HEK293 (cell line): Measurements from ENCODE around the gene DDC.

Experiments used
- CTCF ChIA-PET: fragments of 350-600 bp; formaldehyde crosslinking; extraction: SDS; loops from one replicate; lab custom pipeline; 2021; ENCODE audit warnings: antibody characterized with exemption; lab: Yijun Ruan, JAX
- POLR2A ChIA-PET: fragments of 300-600 bp; formaldehyde crosslinking; extraction: SDS; loops from one replicate; lab custom pipeline; 2020; ENCODE audit warnings: antibody characterized with exemption, inconsistent platforms; lab: Yijun Ruan, JAX
- H3K27ac ChIP-seq: fragments of 200-500 bp; sonication (Bioruptor generic); 2 replicates; pipeline ENCODE4 v1.5.1; 2014; ENCODE audit warnings: low read depth, low read length, control low read depth, inconsistent platforms; ENCODE audit errors: extremely low read depth
- H3K36me3 ChIP-seq, 2 experiments: fragments of 200-500 bp in 1 of 2; sonication (Bioruptor generic) in 1 of 2; 1 replicate in 1 of 2; 2 replicates in 1 of 2; pipeline ENCODE4 v1.5.1; 2014 to 2017; ENCODE audit warnings: inconsistent platforms in 2 of 2, low read length in 2 of 2; ENCODE audit not compliant: control insufficient read depth in 2 of 2, insufficient read depth in 1 of 2
- H3K4me1 ChIP-seq: fragments of 200-500 bp; sonication (Bioruptor generic); 2 replicates; pipeline ENCODE4 v1.5.1; 2014; ENCODE audit warnings: mild to moderate bottlenecking, low read length, inconsistent platforms; ENCODE audit not compliant: control insufficient read depth, insufficient read depth
- H3K4me3 ChIP-seq: 2 replicates; pipeline ENCODE4 v1.5.1; 2011; ENCODE audit warnings: low read depth, mild to moderate bottlenecking, control low read depth, low read length, moderate library complexity
- H3K9me3 ChIP-seq: fragments of 200-500 bp; sonication (Bioruptor generic); 2 replicates; pipeline ENCODE4 v1.5.1; 2014; ENCODE audit warnings: low read depth, low read length, inconsistent platforms; ENCODE audit not compliant: control insufficient read depth, insufficient read depth
- BCL11B ChIP-seq: fragments of 450-650 bp; formaldehyde crosslinking; IDR thresholded peaks from 2 replicates; pipeline ENCODE4 v1.5.1; 2016; ENCODE audit warnings: low read depth, missing biosample characterization, missing genetic modification characterization
- TCF7L2 ChIP-seq: IDR thresholded peaks from 2 replicates; pipeline ENCODE4 v1.6.1; 2011; ENCODE audit warnings: low read depth, mild to moderate bottlenecking, inconsistent platforms, low read length, moderate library complexity, borderline replicate concordance
- ZFP41 ChIP-seq: fragments of 450-650 bp; formaldehyde crosslinking; IDR thresholded peaks from 2 replicates; pipeline ENCODE4 v1.5.1; 2016; ENCODE audit warnings: missing biosample characterization, missing genetic modification characterization, borderline replicate concordance
- ZNF202 ChIP-seq: fragments of 450-650 bp; formaldehyde crosslinking; IDR thresholded peaks from 2 replicates; pipeline ENCODE4 v1.5.1; 2016; ENCODE audit warnings: missing biosample characterization, missing genetic modification characterization, borderline replicate concordance
- ZNF221 ChIP-seq: fragments of 450-650 bp; formaldehyde crosslinking; IDR thresholded peaks from 2 replicates; pipeline ENCODE4 v1.5.1; 2017; ENCODE audit warnings: missing biosample characterization, missing genetic modification characterization, borderline replicate concordance
- ZNF274 ChIP-seq, 2 experiments: fragments of 200-500 bp in 1 of 2; fragments of 450-650 bp in 1 of 2; sonication (Bioruptor generic) in 1 of 2; formaldehyde crosslinking in 1 of 2; IDR thresholded peaks; 2 replicates each; pipeline versions ENCODE4 v1.5.1 to v1.6.1; 2014 to 2016; ENCODE audit warnings: borderline replicate concordance in 1 of 2, inconsistent platforms in 1 of 2, low read length in 1 of 2, missing biosample characterization in 1 of 2, missing genetic modification characterization in 1 of 2
- ZNF416 ChIP-seq: fragments of 450-650 bp; formaldehyde crosslinking; IDR thresholded peaks from 2 replicates; pipeline ENCODE4 v1.5.1; 2016; ENCODE audit warnings: missing biosample characterization, missing genetic modification characterization
- ZNF521 ChIP-seq: fragments of 450-650 bp; formaldehyde crosslinking; IDR thresholded peaks from 2 replicates; pipeline ENCODE4 v1.5.1; 2017; ENCODE audit warnings: missing biosample characterization, mild to moderate bottlenecking, missing genetic modification characterization
- ZNF529 ChIP-seq: fragments of 450-650 bp; formaldehyde crosslinking; IDR thresholded peaks from 2 replicates; pipeline ENCODE4 v1.5.1; 2017; ENCODE audit warnings: missing genetic modification characterization, missing biosample characterization; ENCODE audit not compliant: insufficient replicate concordance
- ZNF558 ChIP-seq: fragments of 450-650 bp; formaldehyde crosslinking; IDR thresholded peaks from 2 replicates; pipeline ENCODE4 v1.5.1; 2016; ENCODE audit warnings: missing biosample characterization, missing genetic modification characterization
- ZNF654 ChIP-seq: fragments of 450-650 bp; formaldehyde crosslinking; IDR thresholded peaks from 2 replicates; pipeline ENCODE4 v1.5.1; 2016; ENCODE audit warnings: low read depth, missing biosample characterization, missing genetic modification characterization
- ZNF664 ChIP-seq: fragments of 450-650 bp; formaldehyde crosslinking; IDR thresholded peaks from 2 replicates; pipeline ENCODE4 v1.5.1; 2016; ENCODE audit warnings: missing biosample characterization, missing genetic modification characterization
- ZNF701 ChIP-seq: fragments of 450-650 bp; formaldehyde crosslinking; IDR thresholded peaks from 2 replicates; pipeline ENCODE4 v1.5.1; 2016; ENCODE audit warnings: missing biosample characterization, missing genetic modification characterization
- ZNF830 ChIP-seq: fragments of 450-650 bp; IDR thresholded peaks from 2 replicates; pipeline ENCODE4 v1.5.0; 2018; ENCODE audit warnings: missing biosample characterization, missing genetic modification characterization, low read depth, mild to moderate bottlenecking, moderate library complexity
- ZSCAN23 ChIP-seq: fragments of 450-650 bp; formaldehyde crosslinking; IDR thresholded peaks from 2 replicates; pipeline ENCODE4 v1.5.1; 2016; ENCODE audit warnings: missing biosample characterization, missing genetic modification characterization
- TF ChIP-seq, protein P1 (sequence below): fragments of 450-650 bp; formaldehyde crosslinking; conservative IDR thresholded peaks from 2 replicates; pipeline ENCODE4 v1.5.1; 2016; ENCODE audit warnings: low read depth, missing biosample characterization, missing genetic modification characterization
- TF ChIP-seq, protein P2 (sequence below): fragments of 450-650 bp; formaldehyde crosslinking; IDR thresholded peaks from 2 replicates; pipeline ENCODE4 v1.5.1; 2016; ENCODE audit warnings: missing biosample characterization, missing genetic modification characterization
- TF ChIP-seq, protein P3 (sequence below): IDR thresholded peaks from 2 replicates; pipeline ENCODE4 v1.6.1; 2011; ENCODE audit warnings: mild to moderate bottlenecking, low read depth, low read length, borderline replicate concordance
- TF ChIP-seq, protein P4 (sequence below): fragments of 450-650 bp; formaldehyde crosslinking; IDR thresholded peaks from 2 replicates; pipeline ENCODE4 v1.5.0; 2017; ENCODE audit warnings: missing biosample characterization, missing genetic modification characterization, borderline replicate concordance

DDC gene

DNA sequence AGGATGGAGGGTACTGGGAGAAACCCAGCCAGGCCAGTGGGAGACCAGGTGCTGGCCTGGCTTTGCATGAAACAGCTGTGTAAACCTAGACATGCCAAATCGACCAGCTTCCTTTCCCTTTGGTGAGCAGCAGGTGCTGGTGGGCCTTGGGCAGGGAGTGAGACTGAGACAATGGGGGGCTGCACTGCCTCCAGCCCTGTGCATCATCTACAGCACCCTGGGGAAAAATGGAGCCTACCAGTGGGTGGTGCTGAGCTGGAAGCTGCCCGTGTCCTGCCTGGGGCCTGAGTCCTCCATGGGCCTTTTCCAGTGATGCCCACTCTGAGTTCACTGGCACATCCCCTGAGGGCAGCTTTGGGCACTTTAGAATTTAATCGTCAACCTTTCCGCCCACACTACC, 19.2 kb upstream of the DDC start:
- Histone ChIP-seq H3K9me3 (no peaks in the 10 kb centered on the region), H3K36me3 (no peaks in the 10 kb centered on the region), H3K4me1 (no peaks in the 10 kb centered on the region)
- CTCF ChIA-PET, result no interaction called here
- POLR2A ChIA-PET, result no interaction called here
- no peak for TF ChIP-seq ZNF416 (tag by site-specific recombination)
- TF ChIP-seq ZSCAN23 (tag by site-specific recombination), result no peak
- no peak for TF ChIP-seq ZNF558 (tag by site-specific recombination)
- TF ChIP-seq TCF7L2, result no peak
- no peak for TF ChIP-seq ZNF654 (tag by site-specific recombination)
- TF ChIP-seq ZNF202 (tag by site-specific recombination), result no peak
- TF ChIP-seq, protein P1, sequence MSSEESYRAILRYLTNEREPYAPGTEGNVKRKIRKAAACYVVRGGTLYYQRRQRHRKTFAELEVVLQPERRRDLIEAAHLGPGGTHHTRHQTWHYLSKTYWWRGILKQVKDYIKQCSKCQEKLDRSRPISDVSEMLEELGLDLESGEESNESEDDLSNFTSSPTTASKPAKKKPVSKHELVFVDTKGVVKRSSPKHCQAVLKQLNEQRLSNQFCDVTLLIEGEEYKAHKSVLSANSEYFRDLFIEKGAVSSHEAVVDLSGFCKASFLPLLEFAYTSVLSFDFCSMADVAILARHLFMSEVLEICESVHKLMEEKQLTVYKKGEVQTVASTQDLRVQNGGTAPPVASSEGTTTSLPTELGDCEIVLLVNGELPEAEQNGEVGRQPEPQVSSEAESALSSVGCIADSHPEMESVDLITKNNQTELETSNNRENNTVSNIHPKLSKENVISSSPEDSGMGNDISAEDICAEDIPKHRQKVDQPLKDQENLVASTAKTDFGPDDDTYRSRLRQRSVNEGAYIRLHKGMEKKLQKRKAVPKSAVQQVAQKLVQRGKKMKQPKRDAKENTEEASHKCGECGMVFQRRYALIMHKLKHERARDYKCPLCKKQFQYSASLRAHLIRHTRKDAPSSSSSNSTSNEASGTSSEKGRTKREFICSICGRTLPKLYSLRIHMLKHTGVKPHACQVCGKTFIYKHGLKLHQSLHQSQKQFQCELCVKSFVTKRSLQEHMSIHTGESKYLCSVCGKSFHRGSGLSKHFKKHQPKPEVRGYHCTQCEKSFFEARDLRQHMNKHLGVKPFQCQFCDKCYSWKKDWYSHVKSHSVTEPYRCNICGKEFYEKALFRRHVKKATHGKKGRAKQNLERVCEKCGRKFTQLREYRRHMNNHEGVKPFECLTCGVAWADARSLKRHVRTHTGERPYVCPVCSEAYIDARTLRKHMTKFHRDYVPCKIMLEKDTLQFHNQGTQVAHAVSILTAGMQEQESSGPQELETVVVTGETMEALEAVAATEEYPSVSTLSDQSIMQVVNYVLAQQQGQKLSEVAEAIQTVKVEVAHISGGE (tag by site-specific recombination), result no peak
- TF ChIP-seq ZNF664 (tag by site-specific recombination), result no peak
- no peak for TF ChIP-seq ZNF701 (tag by site-specific recombination)
- no peak for TF ChIP-seq ZNF830 (tag by site-specific recombination)
- TF ChIP-seq ZFP41, result no peak
- no peak for TF ChIP-seq ZNF521 (tag by site-specific recombination)
- TF ChIP-seq, protein P2, sequence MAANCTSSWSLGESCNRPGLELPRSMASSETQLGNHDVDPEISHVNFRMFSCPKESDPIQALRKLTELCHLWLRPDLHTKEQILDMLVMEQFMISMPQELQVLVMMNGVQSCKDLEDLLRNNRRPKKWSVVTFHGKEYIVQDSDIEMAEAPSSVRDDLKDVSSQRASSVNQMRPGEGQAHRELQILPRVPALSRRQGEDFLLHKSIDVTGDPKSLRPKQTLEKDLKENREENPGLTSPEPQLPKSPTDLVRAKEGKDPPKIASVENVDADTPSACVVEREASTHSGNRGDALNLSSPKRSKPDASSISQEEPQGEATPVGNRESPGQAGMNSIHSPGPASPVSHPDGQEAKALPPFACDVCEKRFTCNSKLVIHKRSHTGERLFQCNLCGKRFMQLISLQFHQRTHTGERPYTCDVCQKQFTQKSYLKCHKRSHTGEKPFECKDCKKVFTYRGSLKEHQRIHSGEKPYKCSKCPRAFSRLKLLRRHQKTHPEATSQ (tag by site-specific recombination), result no peak
- TF ChIP-seq, protein P3, sequence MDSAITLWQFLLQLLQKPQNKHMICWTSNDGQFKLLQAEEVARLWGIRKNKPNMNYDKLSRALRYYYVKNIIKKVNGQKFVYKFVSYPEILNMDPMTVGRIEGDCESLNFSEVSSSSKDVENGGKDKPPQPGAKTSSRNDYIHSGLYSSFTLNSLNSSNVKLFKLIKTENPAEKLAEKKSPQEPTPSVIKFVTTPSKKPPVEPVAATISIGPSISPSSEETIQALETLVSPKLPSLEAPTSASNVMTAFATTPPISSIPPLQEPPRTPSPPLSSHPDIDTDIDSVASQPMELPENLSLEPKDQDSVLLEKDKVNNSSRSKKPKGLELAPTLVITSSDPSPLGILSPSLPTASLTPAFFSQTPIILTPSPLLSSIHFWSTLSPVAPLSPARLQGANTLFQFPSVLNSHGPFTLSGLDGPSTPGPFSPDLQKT, result no peak
- no peak for TF ChIP-seq ZNF274 (IDR thresholded peaks at IDR 0.05; ENCODE audit: low read length)
- TF ChIP-seq ZNF274 (tag by site-specific recombination; IDR thresholded peaks at IDR 0.05; ENCODE audit: borderline replicate concordance), result no peak
- TF ChIP-seq, protein P4, sequence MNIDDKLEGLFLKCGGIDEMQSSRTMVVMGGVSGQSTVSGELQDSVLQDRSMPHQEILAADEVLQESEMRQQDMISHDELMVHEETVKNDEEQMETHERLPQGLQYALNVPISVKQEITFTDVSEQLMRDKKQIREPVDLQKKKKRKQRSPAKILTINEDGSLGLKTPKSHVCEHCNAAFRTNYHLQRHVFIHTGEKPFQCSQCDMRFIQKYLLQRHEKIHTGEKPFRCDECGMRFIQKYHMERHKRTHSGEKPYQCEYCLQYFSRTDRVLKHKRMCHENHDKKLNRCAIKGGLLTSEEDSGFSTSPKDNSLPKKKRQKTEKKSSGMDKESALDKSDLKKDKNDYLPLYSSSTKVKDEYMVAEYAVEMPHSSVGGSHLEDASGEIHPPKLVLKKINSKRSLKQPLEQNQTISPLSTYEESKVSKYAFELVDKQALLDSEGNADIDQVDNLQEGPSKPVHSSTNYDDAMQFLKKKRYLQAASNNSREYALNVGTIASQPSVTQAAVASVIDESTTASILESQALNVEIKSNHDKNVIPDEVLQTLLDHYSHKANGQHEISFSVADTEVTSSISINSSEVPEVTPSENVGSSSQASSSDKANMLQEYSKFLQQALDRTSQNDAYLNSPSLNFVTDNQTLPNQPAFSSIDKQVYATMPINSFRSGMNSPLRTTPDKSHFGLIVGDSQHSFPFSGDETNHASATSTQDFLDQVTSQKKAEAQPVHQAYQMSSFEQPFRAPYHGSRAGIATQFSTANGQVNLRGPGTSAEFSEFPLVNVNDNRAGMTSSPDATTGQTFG, result no peak
- no peak for TF ChIP-seq ZNF529
- no peak for TF ChIP-seq ZNF221 (tag by site-specific recombination)
- TF ChIP-seq BCL11B, result no peak
- TF ChIP-seq, all 188 proteins: peak for 0
- Histone ChIP-seq H3K27ac (no peak overlapping the region), H3K4me3 (no peak overlapping the region)
